Adrenal gland (tissue), 12 donors: ENCODE data around the gene MAP1LC3C. TPM values are rescaled to one million over a fixed set of nuclear protein-coding genes. Genes with fewer than 3 reads are reported as not detected.
"Not testable (repeated sequence)": the region's sequence is repeated elsewhere in the genome, so short reads cannot be mapped to it uniquely, and the experiment has no call there.

Experiments
- DNase-seq, 7 donors: peaks; one replicate each; pipeline ENCODE4 v3.0.0-alpha.2; 2019 to 2020
- H3K27ac ChIP-seq, 5 donors: fragments of 200-600 bp; sonication (generic) in 4 of 5; 1 replicate in 3 of 5; 2 replicates in 2 of 5; pipeline versions ENCODE4 v1.5.1 to v1.8.0; 2016 to 2020; ENCODE audit warnings: mild to moderate bottlenecking in 1 of 5
- H3K27me3 ChIP-seq: fragments of 200-600 bp; 2 replicates; pipeline ENCODE4 v1.8.0; 2021
- H3K36me3 ChIP-seq, 2 donors: fragments of 200-600 bp; replicated peaks in 1 of 2; 1 replicate in 1 of 2; 2 replicates in 1 of 2; pipeline versions ENCODE4 v1.5.1 to v1.8.0; 2018 to 2022
- H3K4me1 ChIP-seq, 2 donors: fragments of 200-600 bp; replicated peaks in 1 of 2; 1 replicate in 1 of 2; 2 replicates in 1 of 2; pipeline versions ENCODE4 v1.5.1 to v1.8.0; 2018 to 2021
- H3K4me3 ChIP-seq, 4 donors: fragments of 200-600 bp; sonication (generic) in 3 of 4; one replicate each; pipeline ENCODE4 v1.5.1; 2016 to 2018
- H3K9me3 ChIP-seq, 3 donors: fragments of 200-600 bp; sonication (generic) in 1 of 3; replicated peaks in 1 of 3; 1 replicate in 2 of 3; 2 replicates in 1 of 3; pipeline versions ENCODE4 v1.5.1 to v1.8.0; 2016 to 2021
- POLR2A ChIP-seq, 2 donors: fragments of 450-650 bp; IDR thresholded peaks; one replicate each; pipeline ENCODE4 v1.6.1; 2017; ENCODE audit warnings: antibody characterized with exemption in 2 of 2, mild to moderate bottlenecking in 2 of 2, moderate library complexity in 1 of 2
- WGBS, 4 donors: extraction: QIAGEN DNeasy Blood & Tissue Kit in 2 of 4; methylation state at CpG; one replicate each; pipeline versions ENCODE4 v1.1.5 to v1.1.7; 2013 to 2017; 5-methylcytosine and 5-hydroxymethylcytosine counted together
- intact Hi-C, 2 donors: fragments of 100-400 bp; cut with DNase I; formaldehyde crosslinking; loops; one replicate each; pipeline versions ENCODE4 v1.14.1 to v1.15.0; 2022 to 2023
- polyA plus RNA-seq, 3 donors: library from polyadenylated mRNA; stranded (reverse); fragments of 200-250 nt in 2 of 3; fragments of 350-450 nt in 1 of 3; fragmentation: Illumina TruSeq in 1 of 3; extraction: RNeasy Lipid Tissue Mini Kit (QIAGEN cat#74804) in 1 of 3; gene quantifications; one replicate each; pipeline ENCODE4 v1.2.3, GENCODE V29; 2013 to 2014
- total RNA-seq, 9 donors: library from RNA; depleted of rRNA in 4 of 9; stranded (reverse); fragments of >200 nt in 4 of 9; fragments of 120-200 nt in 1 of 9; fragmentation: NEBNext Ultra II Directional in 1 of 9; extraction: Animal tissue kit (Norgen Biotek cat#: 25700) in 1 of 9; gene quantifications; one replicate each; pipeline versions ENCODE4 v1.1.0 to v1.2.4, GENCODE V29; 2013 to 2023
- TF ChIP-seq, protein P1 (sequence below), 6 experiments: fragments of 450-650 bp in 4 of 6; fragments of 200-600 bp in 2 of 6; sonication (generic) in 1 of 6; IDR thresholded peaks; 1 replicate in 5 of 6; 2 replicates in 1 of 6; pipeline versions ENCODE4 v1.5.1 to v1.8.0; 2016 to 2021; ENCODE audit warnings: antibody characterized with exemption in 6 of 6, mild to moderate bottlenecking in 2 of 6, moderate library complexity in 1 of 6
- donor health status: healthy with polysubstance abuse.
- donor health status: Bipolar disorder and iron deficiency.
- donor health status: DM: yes; HTN: yes; CAD: no.
- donor health status: DM: no; HTN: no; CAD: no.
- donor health status: DM: no; HTN: no; CAD: no.
- donor health status: DM: yes; HTN: yes; CAD: no.

The MAP1LC3C gene
- total and polyA plus RNA-seq, 12 donors: 0.06 to 2.6 (median 0.48) TPM; not detected in 4

DNA sequence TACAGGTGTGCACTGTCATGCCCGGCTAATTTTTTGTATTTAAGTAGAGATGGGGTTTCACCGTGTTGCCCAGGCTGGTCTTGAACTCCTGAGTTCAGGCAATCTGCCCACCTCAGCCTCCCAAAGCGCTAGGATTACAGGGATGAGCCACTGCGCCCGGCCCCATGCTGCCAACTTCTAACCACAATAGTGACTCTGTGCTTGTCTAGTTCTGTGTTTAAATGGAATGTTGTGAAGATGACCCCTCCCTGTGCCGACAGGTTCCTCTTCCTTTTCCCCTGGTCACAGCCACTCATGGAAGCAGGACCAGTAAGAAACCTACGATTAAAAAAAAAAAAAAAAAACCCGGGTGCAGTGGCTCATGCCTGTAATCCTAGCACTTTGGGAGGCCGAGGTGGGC is 4.7 kb downstream of the MAP1LC3C start:
- H3K4me1 ChIP-seq: peaks cover 0 to 10% of the 10 kb centered on the region in 2 donors
- no peak overlapping the region for H3K27ac ChIP-seq
- no peak overlapping the region for H3K4me3 ChIP-seq
- WGBS, 4 donors: 76 to 94% (median 87%) methylated on average over 8 to 9 of the region's 9 CpGs
- no peaks in the 10 kb centered on the region for H3K27me3 ChIP-seq
- intact Hi-C loops: loop anchor here in 1 of 2 donors (10.0 kb wide), 1 partner anchor 89 kb away; no protein-coding TSS in a partner anchor
- TF ChIP-seq, protein P1, sequence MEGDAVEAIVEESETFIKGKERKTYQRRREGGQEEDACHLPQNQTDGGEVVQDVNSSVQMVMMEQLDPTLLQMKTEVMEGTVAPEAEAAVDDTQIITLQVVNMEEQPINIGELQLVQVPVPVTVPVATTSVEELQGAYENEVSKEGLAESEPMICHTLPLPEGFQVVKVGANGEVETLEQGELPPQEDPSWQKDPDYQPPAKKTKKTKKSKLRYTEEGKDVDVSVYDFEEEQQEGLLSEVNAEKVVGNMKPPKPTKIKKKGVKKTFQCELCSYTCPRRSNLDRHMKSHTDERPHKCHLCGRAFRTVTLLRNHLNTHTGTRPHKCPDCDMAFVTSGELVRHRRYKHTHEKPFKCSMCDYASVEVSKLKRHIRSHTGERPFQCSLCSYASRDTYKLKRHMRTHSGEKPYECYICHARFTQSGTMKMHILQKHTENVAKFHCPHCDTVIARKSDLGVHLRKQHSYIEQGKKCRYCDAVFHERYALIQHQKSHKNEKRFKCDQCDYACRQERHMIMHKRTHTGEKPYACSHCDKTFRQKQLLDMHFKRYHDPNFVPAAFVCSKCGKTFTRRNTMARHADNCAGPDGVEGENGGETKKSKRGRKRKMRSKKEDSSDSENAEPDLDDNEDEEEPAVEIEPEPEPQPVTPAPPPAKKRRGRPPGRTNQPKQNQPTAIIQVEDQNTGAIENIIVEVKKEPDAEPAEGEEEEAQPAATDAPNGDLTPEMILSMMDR (IDR thresholded peaks at IDR 0.05): no peak
- TF ChIP-seq POLR2A (IDR thresholded peaks at IDR 0.05): no peak
- DNase-seq: no peak
- H3K36me3 ChIP-seq: no peaks in the 10 kb centered on the region
- H3K9me3 ChIP-seq: no peaks in the 10 kb centered on the region

DNA sequence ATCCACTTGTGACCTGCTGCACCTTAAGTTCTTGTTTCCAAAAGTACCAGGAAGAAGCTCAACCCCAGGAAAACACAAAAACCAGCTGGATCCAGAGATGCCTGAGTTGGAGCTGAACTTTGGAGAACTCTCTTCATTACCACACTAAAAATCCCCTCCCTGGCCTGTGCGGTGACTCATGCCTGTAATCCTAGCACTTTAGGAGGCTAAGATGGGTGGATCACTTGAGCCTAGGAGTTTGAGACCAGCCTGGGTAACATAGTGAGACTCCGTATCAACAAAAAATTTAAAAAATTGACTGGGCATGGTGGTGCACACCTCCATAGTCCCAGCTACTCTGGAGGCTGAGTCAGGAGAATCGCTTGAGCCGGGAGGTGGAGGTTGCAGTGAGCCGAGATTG is 6.2 kb downstream of the MAP1LC3C start:
- H3K27me3 ChIP-seq: no peaks in the 10 kb centered on the region
- no peak for TF ChIP-seq POLR2A (IDR thresholded peaks at IDR 0.05)
- TF ChIP-seq, protein P1 (IDR thresholded peaks at IDR 0.05): no peak
- no peaks in the 10 kb centered on the region for H3K9me3 ChIP-seq
- H3K4me3 ChIP-seq: no peak overlapping the region
- no peak for DNase-seq
- no peak overlapping the region for H3K27ac ChIP-seq
- intact Hi-C loops: loop anchor here in 1 of 2 donors (10.0 kb wide), 1 partner anchor 88 kb away; no protein-coding TSS in a partner anchor
- H3K36me3 ChIP-seq: no peaks in the 10 kb centered on the region
- peaks cover 0 to 3% of the 10 kb centered on the region in 2 donors for H3K4me1 ChIP-seq
- 92 to 99% (median 95%) methylated on average over 5 of the region's 5 CpGs for WGBS, 4 donors

DNA sequence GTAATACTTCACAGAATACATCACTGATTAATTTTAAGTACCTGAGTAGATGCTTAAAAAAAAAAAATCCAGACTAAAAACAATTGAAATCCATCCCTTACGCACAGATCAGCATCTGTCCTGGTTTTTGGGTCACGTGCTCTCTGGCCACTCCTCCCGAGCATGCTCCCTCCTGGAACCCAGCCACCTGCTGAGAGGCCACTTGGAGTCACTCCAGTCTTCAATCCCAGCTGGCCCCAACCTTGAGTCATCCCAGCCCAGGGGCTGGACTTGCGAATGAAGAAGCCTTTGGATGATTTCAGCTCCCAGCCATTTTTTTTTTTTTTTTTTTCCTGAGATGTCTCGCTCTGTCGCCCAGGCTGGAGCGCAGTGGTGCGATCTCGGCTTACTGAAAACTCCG is 8.9 kb downstream of the MAP1LC3C start:
- WGBS, 4 donors: 32 to 59% (median 50%) methylated on average over 10 of the region's 10 CpGs
- Histone ChIP-seq H3K27me3 (no peaks in the 10 kb centered on the region), H3K4me1 (peaks cover 0 to 3% of the 10 kb centered on the region in 2 donors), H3K4me3 (no peak overlapping the region), H3K27ac (no peak overlapping the region), H3K36me3 (no peaks in the 10 kb centered on the region), H3K9me3 (no peaks in the 10 kb centered on the region)
- TF ChIP-seq, protein P1 (IDR thresholded peaks at IDR 0.05): no peak
- TF ChIP-seq POLR2A (IDR thresholded peaks at IDR 0.05): no peak
- peak; percentile 92 to 97 (median 95) for DNase-seq
- intact Hi-C loops: loop anchor here in 1 of 2 donors (10.0 kb wide), 1 partner anchor 85 kb away; no protein-coding TSS in a partner anchor

DNA sequence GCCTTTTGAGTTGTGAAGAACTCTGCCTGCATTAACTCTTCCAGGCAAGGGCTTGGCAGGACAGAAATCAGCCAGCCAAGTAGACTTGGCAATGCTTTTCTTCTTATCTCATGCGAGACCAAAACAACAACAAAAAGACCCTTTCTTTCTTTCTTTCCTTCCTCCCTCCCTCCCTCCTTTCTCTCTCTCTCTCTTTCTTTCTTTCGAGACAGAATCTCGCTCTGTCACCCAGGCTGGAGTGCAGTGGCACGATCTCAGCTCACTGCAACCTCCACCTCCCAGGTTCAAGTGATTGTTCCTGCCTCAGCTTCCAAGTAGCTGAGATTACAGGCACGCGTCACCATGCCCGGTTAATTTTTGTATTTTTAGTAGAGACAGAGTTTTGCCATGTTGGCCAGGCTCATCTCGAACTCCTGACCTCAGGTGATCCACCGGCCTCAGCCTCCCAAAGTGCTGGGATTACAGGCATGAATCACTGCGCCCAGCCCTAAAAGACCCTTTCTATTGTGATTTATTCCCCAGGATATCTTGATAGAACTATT is 10.4 kb downstream of the MAP1LC3C start:
- H3K4me1 ChIP-seq, H3K27me3 ChIP-seq, H3K36me3 ChIP-seq, H3K27ac ChIP-seq, H3K4me3 ChIP-seq, intact Hi-C loops, H3K9me3 ChIP-seq, DNase-seq: not testable (repeated sequence)
- 66 to 80% (median 74%) methylated on average over 9 to 10 of the region's 10 CpGs for WGBS, 4 donors

DNA sequence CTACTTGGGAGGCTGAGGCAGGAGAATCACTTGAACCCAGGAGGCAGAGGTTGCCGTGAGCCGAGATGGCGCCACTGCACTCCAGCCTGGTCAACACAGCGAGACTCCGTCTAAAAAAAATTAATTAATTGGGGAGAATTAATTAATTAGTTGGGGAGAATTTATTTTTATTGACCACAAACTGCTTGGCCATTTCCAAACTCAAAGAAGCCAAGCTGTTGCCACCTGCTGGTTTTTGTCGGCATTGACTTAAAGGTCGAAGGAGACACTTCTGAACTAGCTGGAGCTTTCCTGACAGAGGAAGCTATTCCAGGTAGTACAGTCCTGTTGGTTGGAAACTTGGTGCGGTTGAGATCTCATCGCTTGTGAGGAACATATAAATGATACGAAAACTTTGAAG is 13.1 kb downstream of the MAP1LC3C start:
- Histone ChIP-seq H3K27me3 (no peaks in the 10 kb centered on the region), H3K4me1 (peaks cover 0 to 3% of the 10 kb centered on the region in 2 donors), H3K36me3 (no peaks in the 10 kb centered on the region), H3K4me3 (no peak overlapping the region), H3K27ac (no peak overlapping the region), H3K9me3 (no peaks in the 10 kb centered on the region)
- DNase-seq: peak; percentile 48 to 79 (median 51)
- 53 to 67% (median 63%) methylated on average over 10 of the region's 10 CpGs for WGBS, 4 donors
- no peak for TF ChIP-seq POLR2A (IDR thresholded peaks at IDR 0.05)
- TF ChIP-seq, protein P1 (IDR thresholded peaks at IDR 0.05): peak; percentile 42 to 65 (median 55)
- intact Hi-C loops: no loop called here
